A549 (cell line): ENCODE measurements around the gene GJA3.

Source experiments
- EP300 ChIP-seq, 2 experiments: fragments of >200 bp; sonication (Bioruptor Twin); formaldehyde crosslinking; IDR thresholded peaks; 2 replicates in 1 of 2; 3 replicates in 1 of 2; pipeline ENCODE4 v1.6.1; 2016 to 2017
- NR3C1 ChIP-seq: fragments of >200 bp; sonication (Bioruptor Twin); formaldehyde crosslinking; IDR thresholded peaks from 3 replicates; pipeline ENCODE4 v1.6.1; 2017

DNA sequence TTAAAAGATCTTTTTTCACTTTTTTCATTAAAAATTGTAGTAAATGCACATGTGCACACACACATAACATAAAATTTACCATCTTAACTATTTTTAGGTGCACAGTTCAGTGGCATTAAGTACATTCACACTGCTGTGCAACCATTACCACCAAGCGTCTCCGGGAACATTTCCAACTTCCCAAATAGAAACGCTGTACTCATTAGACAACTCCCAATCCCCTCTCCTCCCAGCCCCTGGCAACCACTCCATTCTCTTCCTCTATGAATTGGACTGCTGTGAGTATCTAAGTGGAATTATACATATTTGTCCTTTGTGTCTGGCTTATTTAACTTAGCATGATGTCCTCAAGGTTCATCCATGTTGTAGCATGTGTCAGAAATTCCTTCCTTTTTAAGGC lies 20.3 kb upstream of the GJA3 start:
- TF ChIP-seq NR3C1 (no peak), EP300 (IDR thresholded peaks at IDR 0.05) (no peak)
